Kidney (tissue), 14 donors: Measurements from ENCODE around the gene HMBS. TPM values are rescaled to one million over a fixed set of nuclear protein-coding genes. Genes with fewer than 3 reads are reported as not detected.

Experiments
- DNase-seq, 5 donors: peaks; one replicate each; pipeline ENCODE4 v3.0.0-alpha.2; 2013 to 2020
- FAIRE-seq: peaks from 2 replicates; lab custom pipeline; 2012; peaks lifted over from hg19 to GRCh38; lab: Jason Lieb, UNC
- H3K27ac ChIP-seq, 2 donors: one replicate each; pipeline ENCODE4 v1.7.0; 2013; ENCODE audit warnings: low read depth in 2 of 2, low read length in 2 of 2, inconsistent platforms in 1 of 2
- H3K27me3 ChIP-seq: one replicate; pipeline ENCODE4 v1.7.1; 2013; ENCODE audit warnings: low read length, inconsistent platforms; ENCODE audit not compliant: control insufficient read depth, insufficient read depth
- H3K36me3 ChIP-seq, 3 donors: one replicate each; pipeline versions ENCODE4 v1.7.0 to v1.7.1; 2013; ENCODE audit warnings: low read length in 3 of 3, control low read depth in 1 of 3, inconsistent platforms in 1 of 3; ENCODE audit not compliant: insufficient read depth in 3 of 3, control insufficient read depth in 2 of 3
- H3K4me1 ChIP-seq, 3 donors: one replicate each; pipeline versions ENCODE4 v1.7.0 to v1.7.1; 2013; ENCODE audit warnings: low read length in 3 of 3, inconsistent platforms in 1 of 3, low read depth in 1 of 3; ENCODE audit not compliant: control insufficient read depth in 2 of 3, insufficient read depth in 2 of 3
- H3K4me3 ChIP-seq, 3 donors: one replicate each; pipeline versions ENCODE4 v1.7.0 to v1.8.1; 2013; ENCODE audit warnings: low read length in 3 of 3, control low read depth in 1 of 3, inconsistent platforms in 1 of 3
- H3K9ac ChIP-seq, 3 donors: one replicate each; pipeline versions ENCODE4 v1.7.0 to v1.7.1; 2013; ENCODE audit warnings: low read length in 3 of 3, control low read depth in 1 of 3, inconsistent platforms in 1 of 3
- H3K9me3 ChIP-seq, 3 donors: one replicate each; pipeline versions ENCODE4 v1.7.0 to v1.7.1; 2013; ENCODE audit warnings: low read length in 3 of 3, control low read depth in 1 of 3, inconsistent platforms in 1 of 3; ENCODE audit not compliant: control insufficient read depth in 2 of 3, insufficient read depth in 1 of 3
- intact Hi-C: fragments of 100-400 bp; cut with DNase I; formaldehyde crosslinking; loops from one replicate; pipeline ENCODE4 v1.11.1; 2022
- polyA plus RNA-seq: library from polyadenylated mRNA; stranded (reverse); fragments of 350-450 nt; fragmentation: Illumina TruSeq; extraction: RNeasy Lipid Tissue Mini Kit (QIAGEN cat#74804); gene quantifications from one replicate; pipeline ENCODE4 v1.2.3, GENCODE V29; 2014; ENCODE audit warnings: low read depth, low replicate concordance; ENCODE audit not compliant: insufficient read depth
- total RNA-seq: library from RNA; stranded (reverse); fragmentation: NEBNext Ultra II Directional; extraction: Animal tissue kit (Norgen Biotek cat#: 25700); gene quantifications from one replicate; pipeline ENCODE4 v1.2.1, GENCODE V29; 2021
- TF ChIP-seq, protein P1 (sequence below): IDR thresholded peaks from 3 replicates; pipeline ENCODE4 v1.5.1; 2012; ENCODE audit warnings: mild to moderate bottlenecking, moderate library complexity, borderline replicate concordance; ENCODE audit not compliant: insufficient read depth; ENCODE audit errors: extremely low read depth
- donor health status: control.
- donor health status: control.
- donor health status: control.
- donor health status: control.
- donor health status: control.
- donor health status: DM: yes; HTN: yes; CAD: no.
- donor health status: Normal renal cell carcinoma (clear cell type).

HMBS gene
- total and polyA plus RNA-seq, 2 donors from 2014 or later: 16.7 to 32.3 TPM

GRCh38 chr11:119067371-119068222 lies 17.1 kb upstream of the HMBS start, which contains the start of gene VPS11:
TSS of gene VPS11 (plus strand) at chr11:119067818. CDS start at chr11:119067824, 6 bp downstream.
- Histone ChIP-seq H3K36me3 (peaks cover 3 to 15% (median 5%) of the 10 kb centered on the region in 3 donors), H3K27ac (peak within 1 kb of the TSS; percentile 89 to 96), H3K9me3 (no peaks in the 10 kb centered on the region), H3K9ac (peak within 1 kb of the TSS; percentile 84 to 92 (median 91)), H3K4me3 (peak within 1 kb of the TSS; percentile 81 to 92 (median 89)), H3K4me1 (peaks cover 0 to 10% (median 5%) of the 10 kb centered on the region in 3 donors), H3K27me3 (no peaks in the 10 kb centered on the region)
- FAIRE-seq (no peak), DNase-seq (peak; percentile 96 to 100 (median 97))
- TF ChIP-seq, protein P1, sequence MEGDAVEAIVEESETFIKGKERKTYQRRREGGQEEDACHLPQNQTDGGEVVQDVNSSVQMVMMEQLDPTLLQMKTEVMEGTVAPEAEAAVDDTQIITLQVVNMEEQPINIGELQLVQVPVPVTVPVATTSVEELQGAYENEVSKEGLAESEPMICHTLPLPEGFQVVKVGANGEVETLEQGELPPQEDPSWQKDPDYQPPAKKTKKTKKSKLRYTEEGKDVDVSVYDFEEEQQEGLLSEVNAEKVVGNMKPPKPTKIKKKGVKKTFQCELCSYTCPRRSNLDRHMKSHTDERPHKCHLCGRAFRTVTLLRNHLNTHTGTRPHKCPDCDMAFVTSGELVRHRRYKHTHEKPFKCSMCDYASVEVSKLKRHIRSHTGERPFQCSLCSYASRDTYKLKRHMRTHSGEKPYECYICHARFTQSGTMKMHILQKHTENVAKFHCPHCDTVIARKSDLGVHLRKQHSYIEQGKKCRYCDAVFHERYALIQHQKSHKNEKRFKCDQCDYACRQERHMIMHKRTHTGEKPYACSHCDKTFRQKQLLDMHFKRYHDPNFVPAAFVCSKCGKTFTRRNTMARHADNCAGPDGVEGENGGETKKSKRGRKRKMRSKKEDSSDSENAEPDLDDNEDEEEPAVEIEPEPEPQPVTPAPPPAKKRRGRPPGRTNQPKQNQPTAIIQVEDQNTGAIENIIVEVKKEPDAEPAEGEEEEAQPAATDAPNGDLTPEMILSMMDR: no peak
- intact Hi-C loops: no loop called here

DNA sequence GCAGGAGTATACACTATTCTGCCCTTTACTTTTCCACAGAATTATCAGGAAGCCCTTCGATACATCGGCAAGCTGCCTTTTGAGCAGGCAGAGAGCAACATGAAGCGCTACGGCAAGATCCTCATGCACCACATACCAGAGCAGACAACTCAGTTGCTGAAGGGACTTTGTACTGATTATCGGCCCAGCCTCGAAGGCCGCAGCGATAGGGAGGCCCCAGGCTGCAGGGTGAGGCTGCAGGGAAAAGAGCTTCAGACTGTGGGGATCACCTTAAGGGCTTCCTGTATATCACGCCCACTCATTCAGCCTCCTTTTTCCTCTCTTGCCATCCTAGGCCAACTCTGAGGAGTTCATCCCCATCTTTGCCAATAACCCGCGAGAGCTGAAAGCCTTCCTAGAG lies 6.8 kb upstream of the HMBS start:
- H3K9me3 ChIP-seq: no peaks in the 10 kb centered on the region
- no peak overlapping the region for H3K27ac ChIP-seq
- TF ChIP-seq, protein P1: no peak
- DNase-seq: peak in 1 of 5 donors; percentile 14
- intact Hi-C loops: no loop called here
- H3K27me3 ChIP-seq: no peaks in the 10 kb centered on the region
- H3K9ac ChIP-seq: no peak overlapping the region
- no peak for FAIRE-seq
- H3K36me3 ChIP-seq: peaks cover 2 to 69% (median 53%) of the 10 kb centered on the region in 3 donors
- no peaks in the 10 kb centered on the region for H3K4me1 ChIP-seq
- H3K4me3 ChIP-seq: no peak overlapping the region

DNA sequence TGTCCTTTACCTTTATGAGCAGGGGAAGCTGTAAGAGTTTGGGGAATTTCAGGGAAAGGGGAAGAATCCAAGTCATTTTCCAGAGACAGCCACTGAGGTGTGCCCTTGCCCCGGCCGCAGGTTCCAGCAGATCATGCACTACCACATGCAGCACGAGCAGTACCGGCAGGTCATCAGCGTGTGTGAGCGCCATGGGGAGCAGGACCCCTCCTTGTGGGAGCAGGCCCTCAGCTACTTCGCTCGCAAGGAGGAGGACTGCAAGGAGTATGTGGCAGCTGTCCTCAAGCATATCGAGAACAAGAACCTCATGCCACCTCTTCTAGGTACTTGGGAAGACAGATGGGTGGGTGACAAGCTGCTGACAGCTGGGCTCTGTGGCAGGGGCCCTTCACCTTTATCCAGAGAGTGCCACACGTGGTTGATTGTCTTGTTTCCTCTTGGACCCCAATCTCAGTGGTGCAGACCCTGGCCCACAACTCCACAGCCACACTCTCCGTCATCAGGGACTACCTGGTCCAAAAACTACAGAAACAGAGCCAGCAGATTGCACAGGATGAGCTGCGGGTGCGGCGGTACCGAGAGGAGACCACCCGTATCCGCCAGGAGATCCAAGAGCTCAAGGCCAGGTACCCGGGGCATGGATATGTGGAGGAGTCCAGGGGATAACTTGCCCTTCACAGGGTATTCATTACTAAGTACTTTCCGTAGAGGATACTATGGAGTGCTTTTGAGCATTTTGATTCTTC lies 5.8 kb upstream of the HMBS start:
- intact Hi-C loops: no loop called here

More for the DNA sequence above, 5.8 kb upstream of the HMBS start:
- FAIRE-seq (no peak), DNase-seq (peak in 1 of 5 donors; percentile 65)
- H3K27ac ChIP-seq: no peak overlapping the region
- H3K9ac ChIP-seq: no peak overlapping the region
- TF ChIP-seq, protein P1: no peak
- H3K27me3 ChIP-seq: no peaks in the 10 kb centered on the region
- no peaks in the 10 kb centered on the region for H3K4me1 ChIP-seq
- no peaks in the 10 kb centered on the region for H3K9me3 ChIP-seq
- H3K36me3 ChIP-seq: peaks cover 2 to 59% (median 43%) of the 10 kb centered on the region in 3 donors
- H3K4me3 ChIP-seq: no peak overlapping the region
